Fibroblast of mammary gland (primary cell): ENCODE results near the gene CCDC14.

Experiments
- DNase-seq: peaks from one replicate; pipeline ENCODE4 v3.0.0-alpha.2; 2010; ENCODE audit warnings: low read depth
- H3K4me3 ChIP-seq: 2 replicates; pipeline ENCODE4 v1.5.1; 2011; ENCODE audit warnings: low read depth, mild to moderate bottlenecking, low read length, moderate library complexity; ENCODE audit not compliant: control insufficient read depth
- CTCF ChIP-seq: conservative IDR thresholded peaks from 2 replicates; pipeline ENCODE4 v1.5.1; 2011; ENCODE audit warnings: low read depth, low read length, inconsistent platforms; ENCODE audit not compliant: control insufficient read depth, insufficient read depth

Gene CCDC14

GRCh38 chr3:123935830-123936229 is 25.2 kb downstream of the CCDC14 start:
- no peak for DNase-seq
- no peak for TF ChIP-seq CTCF
- no peak overlapping the region for H3K4me3 ChIP-seq

GRCh38 chr3:123934250-123934649 is 26.8 kb downstream of the CCDC14 start:
- no peak for DNase-seq
- no peak for TF ChIP-seq CTCF

GRCh38 chr3:123930445-123930844 is 30.6 kb downstream of the CCDC14 start:
- no peak overlapping the region for H3K4me3 ChIP-seq
- no peak for DNase-seq
- TF ChIP-seq CTCF = no peak

More at GRCh38 chr3:123934250-123934649, 26.8 kb downstream of the CCDC14 start:
- H3K4me3 ChIP-seq = no peak overlapping the region

- no peak for DNase-seq
- H3K4me3 ChIP-seq = no peak overlapping the region
- TF ChIP-seq CTCF = no peak
These were observed 31.7 kb downstream of the CCDC14 start for GRCh38 chr3:123929325-123929724.

GRCh38 chr3:123926396-123926795 is 34.6 kb downstream of the CCDC14 start:
- TF ChIP-seq CTCF = no peak
- no peak overlapping the region for H3K4me3 ChIP-seq
- DNase-seq = no peak

- no peak for TF ChIP-seq CTCF
- H3K4me3 ChIP-seq = no peak overlapping the region
- no peak for DNase-seq
These were observed 40.2 kb downstream of the CCDC14 start for GRCh38 chr3:123920868-123921267.

- no peak overlapping the region for H3K4me3 ChIP-seq
- TF ChIP-seq CTCF = no peak
- DNase-seq = no peak
These were observed 40.6 kb downstream of the CCDC14 start for GRCh38 chr3:123920383-123920782.
